GM21526 (cell line): Measurements from ENCODE around the gene GALR3.

Source experiments
- ATAC-seq: cut with Tn5 transposase; IDR thresholded peaks from one replicate; pipeline ENCODE4 v1.9.1; 2021; ENCODE audit warnings: moderate library complexity; ENCODE audit not compliant: unreplicated experiment, low FRiP score

Gene GALR3

GRCh38 chr22:37855462-37855861, 32.3 kb downstream of the GALR3 start:
- ATAC-seq = no peak

GRCh38 chr22:37860796-37861421, 37.7 kb downstream of the GALR3 start:
- ATAC-seq = no peak

GRCh38 chr22:37862570-37863325, 39.6 kb downstream of the GALR3 start:
- ATAC-seq = no peak

GRCh38 chr22:37865510-37865909, 42.3 kb downstream of the GALR3 start:
- ATAC-seq = no peak

- ATAC-seq = no peak
These were observed 47.1 kb downstream of the GALR3 start for GRCh38 chr22:37870273-37870672.
